NCI-H2081 (cell line): ENCODE data around the gene HBZ.
"Not testable (repeated sequence)": the region's sequence is repeated elsewhere in the genome, so short reads cannot be mapped to it uniquely, and the experiment has no call there.

ENCODE experiments used
- DNase-seq, 2 experiments: peaks; one replicate each; lab custom pipeline; 2025; lab: John Stamatoyannopoulos, UW

The HBZ gene

DNA sequence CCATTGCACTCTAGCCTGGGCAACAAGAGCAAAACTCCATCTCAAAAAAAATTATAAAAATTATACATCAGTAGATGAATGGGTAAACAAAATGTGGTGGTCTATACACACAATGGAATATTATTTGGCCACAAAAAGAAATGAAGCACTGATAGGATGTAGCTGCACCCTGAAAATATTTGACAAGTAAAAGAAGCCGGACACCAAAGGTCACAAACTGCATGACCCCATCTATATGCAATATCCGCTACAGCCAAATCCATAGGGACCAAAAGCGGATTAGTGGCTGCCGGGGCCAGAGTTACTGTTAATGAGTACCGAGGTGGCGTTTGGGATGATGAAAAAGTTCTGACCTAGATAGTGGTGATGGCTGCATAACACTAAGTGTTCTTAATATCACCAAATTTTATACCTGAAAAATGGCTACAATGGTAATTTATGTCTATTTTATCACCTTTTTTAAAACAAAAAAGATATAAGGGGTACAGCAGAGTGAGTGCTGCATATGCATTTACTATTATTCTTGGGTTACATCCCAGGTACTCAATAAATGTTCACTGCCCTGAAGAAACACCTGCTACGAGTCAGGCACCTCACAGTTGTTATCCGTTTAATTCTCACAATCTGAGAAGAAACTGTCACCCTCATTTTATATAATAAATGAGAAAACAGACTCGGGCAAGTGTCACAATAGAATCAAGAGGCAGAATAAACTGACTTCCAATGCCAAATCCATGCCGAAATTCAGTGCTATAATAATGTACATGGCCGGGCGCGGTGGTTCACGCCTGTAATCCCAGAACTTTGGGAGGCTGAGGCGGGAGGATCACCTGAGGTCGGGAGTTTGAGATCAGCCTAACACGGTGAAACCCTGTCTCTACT lies 27.0 kb downstream of the HBZ start:
- DNase-seq, result no peak

DNA sequence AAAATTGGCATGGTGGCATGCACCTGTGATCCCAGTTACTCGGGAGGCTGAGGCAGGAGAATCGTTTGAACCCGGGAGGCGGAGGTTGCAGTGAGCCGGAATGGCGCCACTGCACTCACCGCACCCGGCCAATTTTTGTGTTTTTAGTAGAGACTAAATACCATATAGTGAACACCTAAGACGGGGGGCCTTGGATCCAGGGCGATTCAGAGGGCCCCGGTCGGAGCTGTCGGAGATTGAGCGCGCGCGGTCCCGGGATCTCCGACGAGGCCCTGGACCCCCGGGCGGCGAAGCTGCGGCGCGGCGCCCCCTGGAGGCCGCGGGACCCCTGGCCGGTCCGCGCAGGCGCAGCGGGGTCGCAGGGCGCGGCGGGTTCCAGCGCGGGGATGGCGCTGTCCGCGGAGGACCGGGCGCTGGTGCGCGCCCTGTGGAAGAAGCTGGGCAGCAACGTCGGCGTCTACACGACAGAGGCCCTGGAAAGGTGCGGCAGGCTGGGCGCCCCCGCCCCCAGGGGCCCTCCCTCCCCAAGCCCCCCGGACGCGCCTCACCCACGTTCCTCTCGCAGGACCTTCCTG lies 27.7 kb downstream of the HBZ start, which contains the start of gene HBQ1:
TSS of gene HBQ1 (plus strand) at position 359 of the 575 bp plus-strand sequence. CDS start at position 387, 28 bp downstream.
- DNase-seq, result no peak

DNA sequence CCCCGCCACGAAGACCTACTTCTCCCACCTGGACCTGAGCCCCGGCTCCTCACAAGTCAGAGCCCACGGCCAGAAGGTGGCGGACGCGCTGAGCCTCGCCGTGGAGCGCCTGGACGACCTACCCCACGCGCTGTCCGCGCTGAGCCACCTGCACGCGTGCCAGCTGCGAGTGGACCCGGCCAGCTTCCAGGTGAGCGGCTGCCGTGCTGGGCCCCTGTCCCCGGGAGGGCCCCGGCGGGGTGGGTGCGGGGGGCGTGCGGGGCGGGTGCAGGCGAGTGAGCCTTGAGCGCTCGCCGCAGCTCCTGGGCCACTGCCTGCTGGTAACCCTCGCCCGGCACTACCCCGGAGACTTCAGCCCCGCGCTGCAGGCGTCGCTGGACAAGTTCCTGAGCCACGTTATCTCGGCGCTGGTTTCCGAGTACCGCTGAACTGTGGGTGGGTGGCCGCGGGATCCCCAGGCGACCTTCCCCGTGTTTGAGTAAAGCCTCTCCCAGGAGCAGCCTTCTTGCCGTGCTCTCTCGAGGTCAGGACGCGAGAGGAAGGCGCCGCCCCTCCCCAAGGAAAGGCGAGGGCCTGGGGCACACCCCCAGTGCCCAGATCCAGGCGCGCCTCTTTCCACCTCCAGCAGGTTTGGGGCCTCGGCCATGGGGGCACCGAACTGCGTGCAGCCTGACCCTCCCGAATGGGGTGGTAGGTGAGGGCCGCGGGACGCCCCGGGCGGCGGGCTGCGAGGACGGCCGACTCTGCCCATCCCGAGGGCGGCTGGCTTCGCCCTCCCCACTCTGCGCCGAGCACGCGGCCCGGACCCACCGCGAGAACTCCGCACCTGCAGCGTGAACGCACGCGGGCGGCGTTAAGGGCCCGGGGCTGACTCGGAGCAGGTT lies 28.5 kb downstream of the HBZ start:
- peak; percentile 70 to 73 for DNase-seq

DNA sequence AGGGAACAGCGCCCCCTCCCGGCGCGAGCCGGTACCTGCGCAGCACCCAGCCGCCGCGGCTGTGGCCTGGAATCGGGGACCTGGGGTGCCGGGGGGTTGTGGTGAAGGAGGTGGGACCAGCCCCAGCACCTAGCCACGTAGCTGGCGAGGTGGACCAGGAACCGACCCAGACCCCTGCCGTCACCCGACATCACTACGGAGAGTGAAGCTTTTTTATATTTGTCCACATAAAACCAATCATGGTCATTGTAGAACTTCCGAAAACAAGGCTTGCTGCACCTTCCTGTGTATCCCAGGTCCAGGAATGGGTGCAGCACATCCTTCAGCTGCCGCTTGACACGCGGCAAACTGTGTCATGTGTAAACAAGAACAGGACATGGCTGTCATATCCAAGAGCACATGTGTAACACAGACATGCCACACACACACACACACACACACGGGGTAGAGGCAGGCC lies 29.1 kb downstream of the HBZ start:
- no peak for DNase-seq

DNA sequence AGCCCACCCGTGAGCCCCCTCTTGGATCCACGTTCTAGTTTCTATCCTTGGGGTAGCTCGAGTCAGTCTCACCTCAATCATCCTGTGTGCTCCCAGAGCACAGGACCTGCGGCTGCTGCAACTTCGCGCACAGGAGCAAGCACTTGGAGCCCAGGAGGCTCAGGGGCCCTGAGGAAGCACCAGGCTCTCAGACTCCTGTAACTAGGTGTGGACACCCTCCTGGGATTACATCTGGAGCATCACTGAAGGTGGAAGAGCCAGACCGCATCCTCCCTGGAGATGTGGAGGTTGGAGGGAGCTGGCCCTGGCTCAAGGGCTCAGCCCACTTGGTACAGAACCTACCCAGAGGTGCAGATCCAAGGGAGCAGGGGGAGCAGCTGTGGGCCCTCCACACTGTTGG lies 30.6 kb downstream of the HBZ start:
- no peak for DNase-seq

DNA sequence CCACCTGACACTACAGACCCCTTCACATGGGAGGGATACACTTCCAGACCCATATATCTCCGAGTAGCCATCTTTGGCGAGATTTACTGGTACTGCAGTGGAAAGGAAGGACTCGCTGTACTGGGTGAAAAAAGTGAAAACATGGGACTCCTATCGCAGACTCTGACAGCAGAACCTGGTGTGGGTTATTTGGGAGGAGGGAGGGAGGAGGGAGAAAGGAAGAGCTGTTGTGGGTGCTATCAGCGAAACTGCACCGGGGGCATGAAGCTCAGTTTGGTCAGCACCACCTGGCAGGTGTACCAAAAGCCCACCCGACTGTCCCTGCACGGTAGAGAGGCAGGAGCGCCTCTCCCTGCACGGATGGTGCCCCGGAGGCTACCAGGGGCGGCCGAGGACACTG lies 32.8 kb downstream of the HBZ start:
- DNase-seq, result no peak

DNA sequence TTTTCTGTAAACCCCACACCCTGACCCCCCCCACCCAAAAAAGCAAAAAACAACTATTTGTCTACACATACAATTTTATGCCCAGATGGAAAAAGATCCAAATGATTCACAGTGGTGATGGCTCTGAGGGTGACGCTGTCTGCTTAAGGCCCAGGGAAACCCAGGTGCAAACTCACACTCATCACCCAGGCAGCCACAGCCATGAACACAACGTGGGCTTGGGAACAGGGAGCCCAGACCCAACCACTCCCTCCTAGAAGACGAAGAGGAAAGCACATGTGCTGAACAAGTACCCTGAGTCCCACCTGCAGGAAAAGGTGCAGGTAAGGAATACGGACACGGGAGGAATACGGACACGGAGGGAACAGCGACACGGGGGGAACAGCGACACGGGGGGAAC lies 33.2 kb downstream of the HBZ start:
- DNase-seq, result no peak

DNA sequence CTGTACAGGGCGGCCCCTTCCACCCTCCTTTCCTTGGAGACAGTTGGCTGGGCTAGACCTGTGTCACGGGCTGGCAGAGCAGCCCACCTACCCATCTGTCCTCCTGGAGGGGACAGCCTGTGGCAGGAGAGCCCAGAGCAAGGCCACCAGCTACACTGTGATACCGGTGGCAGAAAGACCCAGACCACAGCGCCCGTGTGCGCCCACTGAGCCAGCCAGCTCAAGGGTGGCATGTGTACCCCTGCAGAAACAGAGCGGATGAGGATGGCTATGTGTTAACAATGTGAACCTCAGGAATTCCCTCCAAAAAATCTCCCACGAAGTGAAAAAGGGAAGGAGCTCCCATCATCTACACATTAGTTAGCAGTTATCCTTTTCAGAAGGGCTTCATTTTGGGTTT lies 34.9 kb downstream of the HBZ start:
- no peak for DNase-seq

DNA sequence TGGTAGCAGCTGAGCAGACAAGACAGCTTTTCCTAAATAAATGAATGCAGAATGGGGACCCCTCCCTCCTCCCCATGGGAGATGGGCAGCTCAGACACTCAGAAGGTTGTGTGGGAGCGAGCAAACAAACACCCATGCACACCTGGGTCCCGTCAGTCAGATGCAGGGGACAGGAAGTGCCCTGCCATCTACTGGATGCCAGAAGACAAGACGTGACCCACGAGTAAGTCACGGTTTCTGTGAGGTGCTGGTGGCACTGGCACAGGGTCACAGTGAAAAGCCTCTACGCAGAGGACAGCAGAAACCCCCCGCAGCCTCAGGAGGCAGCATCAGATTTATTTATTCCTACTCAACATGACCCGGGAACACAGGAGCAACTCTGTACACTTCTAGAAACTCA lies 36.2 kb downstream of the HBZ start:
- DNase-seq, result no peak

DNA sequence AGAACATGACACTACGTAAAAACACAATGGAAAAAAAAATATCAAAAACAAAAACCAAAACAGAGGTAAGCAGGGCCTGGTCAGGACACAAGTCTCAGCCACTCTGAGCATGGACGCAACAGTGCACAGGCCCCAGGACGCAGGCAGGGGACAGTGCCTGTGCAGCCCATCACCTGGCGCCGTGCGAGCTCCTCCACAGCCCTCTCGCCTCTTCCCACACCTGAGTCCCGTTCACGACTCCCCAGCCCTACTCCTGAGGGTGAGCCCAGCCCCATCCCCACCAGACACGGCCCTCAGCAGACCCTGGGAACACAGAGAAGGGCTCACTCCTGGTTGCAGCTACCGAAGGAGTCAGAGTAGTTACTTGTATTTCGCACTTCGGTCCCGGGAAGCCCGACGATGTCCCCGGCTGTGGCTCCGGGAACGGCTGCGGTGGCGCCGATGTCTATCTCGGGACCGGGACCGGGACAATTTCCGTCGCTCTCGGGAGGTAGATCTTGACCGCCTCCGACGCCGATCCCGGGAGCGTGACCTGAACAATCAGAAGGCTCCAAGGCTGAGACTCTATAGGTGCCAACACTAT lies 37.3 kb downstream of the HBZ start:
- DNase-seq, result no peak

DNA sequence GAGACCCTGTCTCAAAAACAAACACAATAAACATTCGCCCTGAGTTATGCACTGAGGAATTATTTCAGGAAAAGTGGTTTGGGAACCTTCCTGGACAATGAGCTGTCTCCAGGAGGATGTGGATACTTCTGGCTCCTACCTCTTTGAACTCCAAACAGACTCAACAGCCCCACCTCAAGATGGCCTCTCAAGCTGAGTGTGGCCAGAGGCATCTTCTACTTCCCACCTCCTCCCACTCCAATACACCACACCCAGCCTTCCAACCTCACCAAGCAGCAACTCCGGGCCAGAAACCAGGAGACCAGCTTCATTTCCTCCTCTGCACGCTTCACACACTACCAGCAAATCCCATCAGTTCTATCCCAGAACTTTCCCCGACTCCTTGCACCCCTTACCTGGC lies 39.4 kb downstream of the HBZ start:
- DNase-seq, result no peak

DNA sequence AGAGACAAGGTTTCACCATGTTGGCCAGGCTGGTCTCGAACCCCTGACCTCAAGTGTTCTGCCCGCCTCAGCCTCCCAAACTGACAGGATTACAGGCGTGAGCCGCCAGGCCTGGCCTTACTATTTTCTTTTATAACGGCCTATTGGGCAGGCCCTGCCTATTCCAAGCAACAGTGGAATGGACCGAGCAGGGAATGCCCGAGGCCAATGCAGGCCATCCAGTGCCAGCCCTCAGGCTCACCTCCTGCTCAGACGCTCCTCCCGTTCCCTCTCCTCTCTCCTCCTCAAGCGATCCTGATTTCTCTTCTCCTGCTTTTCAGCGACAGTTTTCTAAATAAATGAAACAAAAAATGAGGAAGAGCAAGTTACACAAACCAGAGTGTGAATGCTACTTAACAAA lies 40.2 kb downstream of the HBZ start:
- DNase-seq, result no peak

DNA sequence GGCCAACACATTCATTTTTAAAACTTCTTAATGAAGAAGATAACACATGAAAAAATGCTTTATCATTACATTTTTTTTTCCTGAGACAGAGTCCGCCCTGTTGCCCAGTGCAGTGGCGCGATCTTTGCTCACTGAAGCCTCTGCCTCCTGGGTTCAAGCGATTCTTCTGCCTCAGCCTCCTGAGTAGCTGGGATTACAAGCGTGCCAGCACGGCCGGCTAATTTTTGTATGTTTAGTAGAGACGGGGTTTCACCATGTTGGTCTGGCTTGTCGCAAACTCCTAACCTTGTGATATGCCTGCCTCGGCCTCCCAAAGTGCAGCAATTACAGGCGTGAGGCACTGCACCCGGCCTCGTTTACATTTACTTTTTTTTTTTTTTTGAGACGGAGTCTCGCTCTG lies 41.0 kb downstream of the HBZ start:
- no peak for DNase-seq

DNA sequence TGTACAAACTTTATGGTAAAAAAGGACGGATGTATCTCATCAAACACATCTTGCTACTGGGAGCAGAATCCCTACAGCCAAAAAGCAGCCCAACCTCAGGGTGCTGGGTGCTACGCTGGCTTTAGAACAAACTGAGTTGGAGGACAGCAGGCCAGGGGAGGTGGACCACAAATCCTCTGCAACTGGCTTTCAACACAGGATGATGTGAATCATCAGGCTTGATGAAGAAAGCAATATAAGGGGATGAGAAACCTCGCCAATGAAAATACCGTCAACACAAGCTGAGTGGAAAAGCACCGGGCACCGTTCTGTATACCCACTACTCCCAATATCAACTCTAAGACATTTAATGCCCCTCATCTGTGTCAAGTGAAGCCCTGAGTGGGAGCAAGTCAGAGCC lies 42.1 kb downstream of the HBZ start:
- no peak for DNase-seq

DNA sequence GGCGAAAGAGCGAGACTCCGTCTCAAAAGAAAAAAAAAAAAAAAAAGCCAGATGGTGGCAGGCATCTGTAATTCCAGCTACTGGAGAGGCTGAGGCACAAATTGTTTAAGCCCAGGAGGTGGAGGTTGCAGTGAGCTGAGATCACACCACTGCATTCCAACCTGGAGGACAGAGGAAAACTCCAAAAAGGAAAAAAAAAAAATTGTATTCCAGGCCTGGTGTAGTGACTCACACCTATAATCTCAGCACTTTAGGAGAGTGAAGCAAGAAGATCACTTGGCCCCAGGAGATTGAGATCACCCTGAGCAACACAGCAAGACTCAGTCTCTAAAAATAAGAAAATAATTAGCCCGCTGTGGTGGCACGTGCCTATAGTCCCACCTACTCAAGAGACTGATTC lies 47.9 kb downstream of the HBZ start:
- no peak for DNase-seq

DNA sequence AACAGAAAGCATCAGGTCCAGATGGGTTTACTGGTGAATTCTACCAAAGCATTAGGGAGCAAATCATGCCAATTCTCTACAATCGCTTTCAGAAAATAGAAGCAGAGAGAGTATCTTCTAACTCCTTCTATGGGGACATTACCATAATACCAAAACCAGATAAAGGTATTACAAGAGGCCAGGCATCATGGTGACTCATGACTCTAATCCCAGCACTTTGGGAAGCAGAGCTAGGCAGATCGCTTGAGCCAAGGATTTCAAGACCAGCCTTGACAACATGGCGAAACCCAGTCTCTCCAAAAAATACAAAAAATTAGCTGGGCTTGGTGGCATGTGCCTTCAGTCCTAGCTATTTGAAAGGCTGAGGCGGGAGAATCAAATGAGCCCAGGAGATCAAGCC lies 50.8 kb downstream of the HBZ start:
- DNase-seq, result no peak

DNA sequence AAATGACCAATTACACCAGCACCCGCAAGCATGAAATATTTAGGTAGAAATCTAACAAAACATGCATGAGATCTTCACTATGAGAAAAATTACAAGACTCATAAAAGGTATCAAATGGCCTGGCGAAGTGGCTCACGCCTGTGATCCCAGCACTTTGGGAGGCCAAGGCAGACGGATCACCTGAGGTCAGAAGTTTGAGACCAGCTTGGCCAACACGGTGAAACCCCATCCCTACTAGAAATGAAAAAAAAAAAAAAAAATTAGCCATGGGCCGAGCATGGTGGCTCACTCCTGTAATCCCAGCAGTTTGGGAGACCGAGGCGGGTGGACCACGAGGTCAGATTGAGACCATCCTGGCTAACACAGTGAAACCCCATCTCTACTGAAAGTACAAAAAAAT lies 51.6 kb downstream of the HBZ start:
- DNase-seq, result not testable (repeated sequence)
